IPS-18a (cell line): ENCODE results near the gene IPO13.

Source experiments
- H3K27ac ChIP-seq: one replicate; pipeline ENCODE4 v1.5.1; 2013; ENCODE audit warnings: low read length
- H3K27me3 ChIP-seq: one replicate; pipeline ENCODE4 v1.6.1; 2013; ENCODE audit warnings: mild to moderate bottlenecking, low read length; ENCODE audit not compliant: control insufficient read depth, insufficient read depth
- H3K36me3 ChIP-seq: one replicate; pipeline ENCODE4 v1.6.1; 2013; ENCODE audit warnings: low read depth, low read length; ENCODE audit not compliant: control insufficient read depth
- H3K4me1 ChIP-seq: one replicate; pipeline ENCODE4 v1.6.1; 2013; ENCODE audit warnings: low read depth, low read length; ENCODE audit not compliant: control insufficient read depth
- H3K4me3 ChIP-seq: one replicate; pipeline ENCODE4 v1.5.1; 2013; ENCODE audit warnings: low read length
- H3K9ac ChIP-seq: one replicate; pipeline ENCODE4 v1.6.1; 2013; ENCODE audit warnings: mild to moderate bottlenecking, low read length, moderate library complexity
- H3K9me3 ChIP-seq: one replicate; pipeline ENCODE4 v1.6.1; 2013; ENCODE audit warnings: low read depth, low read length; ENCODE audit not compliant: control insufficient read depth

Gene IPO13

DNA sequence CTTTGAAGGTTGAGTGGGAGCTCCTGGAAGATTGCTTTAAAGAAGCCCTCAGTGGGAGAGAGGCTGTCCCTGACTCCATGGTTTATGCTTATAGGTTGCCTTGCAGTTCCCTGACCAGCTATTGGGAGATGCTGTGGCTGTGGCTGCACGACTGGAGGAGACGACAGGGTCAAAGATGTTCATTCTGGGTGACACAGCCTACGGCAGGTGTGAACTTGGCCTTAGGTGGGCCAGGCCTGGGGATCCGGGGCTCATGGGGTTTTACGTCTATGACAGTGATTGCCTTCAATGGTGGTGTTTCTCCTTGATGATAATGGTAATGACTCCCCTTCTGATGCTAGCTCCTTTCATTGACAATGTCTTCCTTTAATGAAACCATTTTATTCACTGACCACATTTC is 23.8 kb downstream of the IPO13 start:
- Histone ChIP-seq H3K4me3 (peak overlapping the region; percentile 91), H3K27ac (no peak overlapping the region), H3K9me3 (no peaks in the 10 kb centered on the region), H3K4me1 (peaks cover 11% of the 10 kb centered on the region), H3K27me3 (no peaks in the 10 kb centered on the region), H3K36me3 (peaks cover 19% of the 10 kb centered on the region), H3K9ac (peak overlapping the region; percentile 81)

DNA sequence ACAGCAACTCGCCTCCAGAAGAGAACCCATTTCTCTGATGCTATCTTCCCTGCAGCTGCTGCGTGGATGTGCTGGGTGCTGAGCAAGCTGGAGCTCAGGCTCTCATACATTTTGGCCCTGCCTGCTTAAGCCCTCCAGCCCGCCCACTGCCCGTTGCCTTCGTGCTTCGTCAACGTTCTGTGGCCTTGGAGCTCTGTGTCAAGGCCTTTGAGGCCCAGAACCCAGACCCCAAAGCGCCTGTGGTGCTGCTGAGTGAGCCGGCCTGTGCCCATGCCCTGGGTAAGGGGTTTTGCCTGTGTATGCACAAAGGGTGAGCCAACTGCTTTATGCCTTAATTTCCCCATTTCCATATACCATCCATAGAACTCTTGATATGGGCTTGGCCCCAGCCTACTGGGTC is 24.2 kb downstream of the IPO13 start:
- H3K4me1 ChIP-seq, result peaks cover 15% of the 10 kb centered on the region
- H3K9me3 ChIP-seq, result no peaks in the 10 kb centered on the region
- peaks cover 19% of the 10 kb centered on the region for H3K36me3 ChIP-seq
- H3K27ac ChIP-seq, result no peak overlapping the region
- no peaks in the 10 kb centered on the region for H3K27me3 ChIP-seq
- peak overlapping the region; percentile 81 for H3K9ac ChIP-seq
- peak overlapping the region; percentile 91 for H3K4me3 ChIP-seq

DNA sequence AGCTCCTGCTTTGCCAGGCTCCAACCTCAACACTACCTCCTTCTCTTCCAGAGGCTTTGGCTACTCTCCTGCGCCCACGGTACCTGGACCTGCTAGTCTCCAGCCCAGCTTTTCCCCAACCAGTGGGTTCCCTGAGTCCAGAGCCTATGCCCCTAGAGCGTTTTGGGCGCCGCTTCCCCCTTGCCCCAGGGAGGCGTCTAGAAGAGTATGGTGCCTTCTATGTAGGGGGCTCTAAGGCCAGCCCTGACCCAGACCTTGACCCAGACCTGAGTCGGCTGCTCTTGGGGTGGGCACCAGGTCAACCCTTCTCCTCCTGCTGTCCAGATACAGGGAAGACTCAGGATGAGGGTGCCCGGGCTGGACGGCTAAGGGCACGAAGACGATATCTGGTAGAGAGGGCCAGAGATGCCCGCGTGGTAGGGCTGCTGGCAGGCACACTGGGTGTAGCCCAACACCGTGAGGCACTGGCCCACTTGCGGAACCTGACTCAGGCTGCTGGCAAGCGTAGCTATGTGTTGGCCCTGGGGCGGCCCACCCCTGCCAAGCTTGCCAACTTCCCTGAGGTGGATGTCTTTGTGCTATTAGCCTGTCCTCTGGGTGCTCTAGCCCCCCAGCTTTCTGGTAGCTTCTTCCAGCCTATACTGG is 24.7 kb downstream of the IPO13 start:
- Histone ChIP-seq H3K4me3 (no peak overlapping the region), H3K9ac (no peak overlapping the region)

DNA sequence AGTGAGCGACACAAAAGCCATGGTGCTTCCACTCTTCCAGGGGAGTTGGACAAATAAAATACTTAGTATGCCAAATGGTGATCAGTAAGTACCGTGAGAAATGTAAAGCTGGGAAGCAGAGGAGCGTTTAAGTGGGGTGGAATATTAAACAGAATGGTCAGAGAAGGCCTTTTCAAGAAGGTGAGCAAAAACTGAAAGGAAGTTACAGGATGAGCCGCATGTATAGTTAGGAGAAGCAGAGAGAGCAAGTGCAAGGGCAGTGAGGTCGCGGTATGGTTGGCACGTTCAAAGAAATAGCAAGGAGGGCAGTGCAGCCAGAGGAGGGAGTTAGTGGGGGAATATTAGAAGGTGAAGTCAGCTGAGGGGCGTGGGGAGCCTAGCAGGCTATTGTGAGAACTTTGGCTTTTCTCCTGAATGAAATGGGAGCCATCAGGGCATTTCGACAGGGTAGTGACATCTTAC is 27.3 kb downstream of the IPO13 start:
- peak overlapping the region; percentile 53 for H3K9ac ChIP-seq
- H3K9me3 ChIP-seq, result no peaks in the 10 kb centered on the region
- H3K36me3 ChIP-seq, result peaks cover 33% of the 10 kb centered on the region
- H3K27ac ChIP-seq, result no peak overlapping the region
- peak overlapping the region; percentile 86 for H3K4me3 ChIP-seq
- H3K27me3 ChIP-seq, result no peaks in the 10 kb centered on the region
- H3K4me1 ChIP-seq, result peaks cover 16% of the 10 kb centered on the region

More for the DNA sequence above, 24.7 kb downstream of the IPO13 start:
- Histone ChIP-seq H3K4me1 (peaks cover 16% of the 10 kb centered on the region), H3K27ac (no peak overlapping the region), H3K36me3 (peaks cover 22% of the 10 kb centered on the region), H3K9me3 (no peaks in the 10 kb centered on the region), H3K27me3 (no peaks in the 10 kb centered on the region)

DNA sequence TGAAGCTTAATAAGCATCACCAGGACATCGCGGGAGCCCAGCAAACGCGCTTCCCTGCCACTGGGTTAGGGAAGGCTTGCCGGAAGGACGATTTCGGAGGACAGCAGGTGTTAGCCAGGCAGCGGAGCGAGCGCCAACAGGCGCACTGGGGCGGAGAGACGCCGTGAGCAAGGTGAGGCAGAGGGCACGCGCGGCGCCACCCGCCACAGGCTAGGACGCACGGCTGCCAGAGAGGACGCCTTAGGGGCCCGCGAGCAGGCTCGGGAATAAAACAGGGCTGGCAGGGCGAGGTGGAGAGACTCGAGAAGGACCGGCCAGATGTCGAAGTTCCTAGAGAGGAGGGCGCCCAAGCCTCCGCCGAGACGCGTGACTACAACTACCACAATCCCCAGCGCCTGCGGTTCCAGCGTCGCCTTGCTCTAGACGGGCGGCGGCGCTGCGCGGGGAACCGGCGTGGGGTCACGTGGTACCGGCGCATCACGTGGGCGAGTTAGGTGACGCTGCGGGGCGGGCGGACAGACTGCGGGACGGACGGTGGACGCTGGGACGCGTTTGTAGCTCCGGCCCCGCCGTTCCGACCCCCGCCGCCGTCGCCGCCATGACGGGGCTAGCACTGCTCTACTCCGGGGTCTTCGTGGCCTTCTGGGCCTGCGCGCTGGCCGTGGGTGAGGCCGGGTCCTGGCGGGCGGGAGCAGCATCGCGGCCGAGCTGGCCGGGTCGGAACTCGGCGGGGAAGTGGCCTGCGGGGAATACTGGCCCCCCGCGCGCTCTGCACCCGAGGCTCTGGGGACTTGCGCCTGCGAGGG is 27.9 kb downstream of the IPO13 start, which contains the start of gene ATP6V0B:
ATP6V0B (plus strand) TSS at position 518 of the 806 bp plus-strand sequence; CDS start at position 599, 81 bp downstream.
- Histone ChIP-seq H3K27ac (no peak within 1 kb of the TSS), H3K9ac (peak within 1 kb of the TSS; percentile 77), H3K36me3 (peaks cover 33% of the 10 kb centered on the region), H3K9me3 (no peaks in the 10 kb centered on the region), H3K27me3 (no peaks in the 10 kb centered on the region), H3K4me1 (peaks cover 12% of the 10 kb centered on the region), H3K4me3 (peak within 1 kb of the TSS; percentile 86)

DNA sequence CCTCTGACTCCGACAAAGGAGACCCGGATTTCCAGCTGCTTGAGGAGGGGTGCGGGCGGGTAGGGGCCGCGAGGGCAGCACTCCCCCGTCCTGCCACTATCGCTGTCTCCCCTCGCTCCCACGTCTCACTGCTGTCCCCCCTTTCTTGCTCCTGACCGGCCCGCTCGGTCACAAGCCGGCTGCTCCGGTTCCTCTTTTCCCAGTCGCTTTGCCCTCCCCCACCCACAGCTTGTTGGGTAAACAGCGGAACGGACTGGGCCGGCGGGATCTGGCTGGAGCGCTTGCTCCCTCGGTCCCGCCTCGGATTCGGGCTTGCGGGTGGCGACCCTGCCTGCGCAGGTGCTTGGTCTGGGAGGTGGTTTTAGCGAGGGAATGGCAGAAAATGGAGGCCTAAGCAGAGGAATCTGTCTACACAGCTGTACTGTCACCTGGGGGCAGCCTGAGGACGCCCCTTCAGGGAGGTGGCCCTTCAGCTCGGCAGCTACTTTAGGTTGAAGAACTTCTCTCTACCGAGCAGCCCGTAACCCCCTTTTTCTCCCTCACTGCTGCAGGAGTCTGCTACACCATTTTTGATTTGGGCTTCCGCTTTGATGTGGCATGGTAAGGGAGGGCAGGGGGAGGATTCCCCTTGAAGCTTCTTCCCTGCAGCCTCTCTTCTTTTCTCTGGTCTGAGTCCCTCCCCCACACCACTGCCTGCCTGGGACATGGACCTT is 28.7 kb downstream of the IPO13 start:
- Histone ChIP-seq H3K4me3 (peak overlapping the region; percentile 86), H3K4me1 (peaks cover 17% of the 10 kb centered on the region)

DNA sequence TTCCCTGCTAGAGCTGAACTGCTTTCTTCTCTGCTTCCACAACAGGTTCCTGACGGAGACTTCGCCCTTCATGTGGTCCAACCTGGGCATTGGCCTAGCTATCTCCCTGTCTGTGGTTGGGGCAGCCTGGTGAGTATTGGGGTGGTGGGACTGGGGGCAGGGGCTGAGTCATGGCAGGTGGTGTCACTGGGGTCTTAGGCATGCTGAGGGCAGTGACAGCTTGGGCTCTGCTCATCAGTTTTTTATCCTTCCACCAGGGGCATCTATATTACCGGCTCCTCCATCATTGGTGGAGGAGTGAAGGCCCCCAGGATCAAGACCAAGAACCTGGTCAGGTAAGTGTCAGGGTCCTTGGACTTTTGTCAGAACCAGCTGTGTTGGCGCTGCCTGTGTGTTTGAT is 29.3 kb downstream of the IPO13 start:
- H3K4me3 ChIP-seq, result peak overlapping the region; percentile 86
- peaks cover 17% of the 10 kb centered on the region for H3K4me1 ChIP-seq
- no peak overlapping the region for H3K27ac ChIP-seq
- H3K9me3 ChIP-seq, result no peaks in the 10 kb centered on the region
- no peak overlapping the region for H3K9ac ChIP-seq
- H3K27me3 ChIP-seq, result no peaks in the 10 kb centered on the region
- peaks cover 33% of the 10 kb centered on the region for H3K36me3 ChIP-seq

More for the DNA sequence above, 28.7 kb downstream of the IPO13 start:
- Histone ChIP-seq H3K9me3 (no peaks in the 10 kb centered on the region), H3K36me3 (peaks cover 33% of the 10 kb centered on the region), H3K27me3 (no peaks in the 10 kb centered on the region), H3K27ac (no peak overlapping the region), H3K9ac (peak overlapping the region; percentile 77)

DNA sequence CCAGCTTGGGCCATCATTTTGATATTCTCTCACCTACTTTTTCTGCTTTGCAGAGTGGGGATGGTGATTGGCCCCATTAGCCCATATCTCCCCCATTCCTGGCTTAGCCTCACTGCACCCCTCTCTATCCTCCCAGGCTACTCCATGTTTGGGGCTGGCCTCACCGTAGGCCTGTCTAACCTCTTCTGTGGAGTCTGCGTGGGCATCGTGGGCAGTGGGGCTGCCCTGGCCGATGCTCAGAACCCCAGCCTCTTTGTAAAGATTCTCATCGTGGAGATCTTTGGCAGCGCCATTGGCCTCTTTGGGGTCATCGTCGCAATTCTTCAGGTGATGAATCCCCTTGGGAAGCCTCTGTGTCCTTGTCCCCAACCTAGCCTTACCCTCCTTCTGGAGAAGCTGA is 30.1 kb downstream of the IPO13 start:
- no peak overlapping the region for H3K4me3 ChIP-seq
- peaks cover 17% of the 10 kb centered on the region for H3K4me1 ChIP-seq
- no peaks in the 10 kb centered on the region for H3K9me3 ChIP-seq

DNA sequence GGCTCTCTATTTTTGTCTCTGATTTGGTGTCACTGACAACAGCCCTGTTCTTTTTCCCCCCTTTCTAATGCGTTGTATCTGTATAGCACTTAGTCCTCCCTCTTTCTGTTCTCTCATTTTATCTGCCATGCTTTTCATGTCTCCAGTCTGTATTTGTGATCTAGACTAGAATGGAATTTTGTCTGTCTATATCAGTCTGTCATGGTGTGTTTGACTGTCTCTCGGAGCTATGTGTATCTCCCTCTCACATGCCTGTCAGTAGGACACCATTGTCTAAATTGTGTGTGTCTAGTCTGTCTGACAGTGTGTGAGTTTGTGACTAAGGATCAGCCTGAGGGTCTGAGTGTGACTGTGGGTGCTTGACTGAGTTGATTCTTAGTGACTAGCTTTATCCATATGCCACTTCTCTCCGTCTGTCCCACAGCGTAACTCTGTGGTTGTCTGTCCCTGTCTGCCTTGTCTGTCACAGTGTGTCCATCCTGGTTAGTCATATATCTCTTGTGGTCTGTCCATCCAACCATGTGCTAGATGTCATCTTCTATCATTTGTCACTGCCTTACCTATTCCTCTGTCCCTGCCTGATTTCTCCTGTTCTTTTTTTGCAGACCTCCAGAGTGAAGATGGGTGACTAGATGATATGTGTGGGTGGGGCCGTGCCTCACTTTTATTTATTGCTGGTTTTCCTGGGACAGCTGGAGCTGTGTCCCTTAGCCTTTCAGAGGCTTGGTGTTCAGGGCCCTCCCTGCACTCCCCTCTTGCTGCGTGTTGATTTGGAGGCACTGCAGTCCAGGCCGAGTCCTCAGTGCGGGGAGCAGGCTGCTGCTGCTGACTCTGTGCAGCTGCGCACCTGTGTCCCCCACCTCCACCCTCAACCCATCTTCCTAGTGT is 30.9 kb downstream of the IPO13 start:
- H3K27ac ChIP-seq, result no peak overlapping the region
- no peak overlapping the region for H3K9ac ChIP-seq
- no peaks in the 10 kb centered on the region for H3K27me3 ChIP-seq
- peaks cover 22% of the 10 kb centered on the region for H3K36me3 ChIP-seq
- no peak overlapping the region for H3K4me3 ChIP-seq
- no peaks in the 10 kb centered on the region for H3K9me3 ChIP-seq
- peaks cover 17% of the 10 kb centered on the region for H3K4me1 ChIP-seq

More for the DNA sequence above, 30.1 kb downstream of the IPO13 start:
- Histone ChIP-seq H3K27me3 (no peaks in the 10 kb centered on the region), H3K36me3 (peaks cover 29% of the 10 kb centered on the region), H3K27ac (no peak overlapping the region), H3K9ac (no peak overlapping the region)

DNA sequence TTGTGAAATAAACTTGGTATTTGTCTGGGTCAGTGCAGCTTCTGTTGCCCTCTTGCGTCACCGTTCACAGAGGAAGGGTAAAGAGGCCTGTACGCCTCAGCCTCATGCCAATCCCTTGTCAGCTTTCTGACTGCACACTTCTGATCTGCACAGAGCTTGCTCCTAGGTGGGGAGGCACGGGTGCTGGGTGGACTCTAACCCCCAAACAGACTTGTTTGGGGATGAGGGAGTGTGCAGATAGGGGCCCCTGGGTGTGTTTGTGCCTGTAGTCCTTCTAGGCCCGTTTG is 31.5 kb downstream of the IPO13 start:
- Histone ChIP-seq H3K36me3 (peaks cover 16% of the 10 kb centered on the region), H3K4me1 (peaks cover 17% of the 10 kb centered on the region), H3K9me3 (no peaks in the 10 kb centered on the region), H3K4me3 (peak overlapping the region; percentile 82), H3K9ac (peak overlapping the region; percentile 69), H3K27ac (no peak overlapping the region), H3K27me3 (no peaks in the 10 kb centered on the region)
